HG02852 (cell line): ENCODE data around the gene ABCC4.

Source experiments
- ATAC-seq: cut with Tn5 transposase; IDR thresholded peaks from one replicate; pipeline ENCODE4 v1.9.1; 2021; ENCODE audit warnings: mild to moderate bottlenecking, moderate library complexity; ENCODE audit not compliant: unreplicated experiment

Gene ABCC4

GRCh38 chr13:95301183-95301967 lies at the start of gene ABCC4:
ABCC4 (minus strand) TSS chr13:95301451; CDS start chr13:95301314, 137 bp downstream.
- ATAC-seq: peak; percentile 83

GRCh38 chr13:95349267-95349666 lies 48.0 kb upstream of the ABCC4 start:
- ATAC-seq: no peak

GRCh38 chr13:95343944-95344343 lies 42.7 kb upstream of the ABCC4 start:
- ATAC-seq: no peak

GRCh38 chr13:95341441-95341840 lies 40.2 kb upstream of the ABCC4 start:
- ATAC-seq: no peak

GRCh38 chr13:95338905-95339304 lies 37.7 kb upstream of the ABCC4 start:
- ATAC-seq: no peak

- ATAC-seq: no peak
Measured at GRCh38 chr13:95337597-95337996, 36.3 kb upstream of the ABCC4 start.

GRCh38 chr13:95335667-95336066 lies 34.4 kb upstream of the ABCC4 start:
- no peak for ATAC-seq

GRCh38 chr13:95328386-95328785 lies 27.1 kb upstream of the ABCC4 start:
- no peak for ATAC-seq

GRCh38 chr13:95327190-95327589 lies 25.9 kb upstream of the ABCC4 start:
- no peak for ATAC-seq

- ATAC-seq: no peak
Measured at GRCh38 chr13:95326695-95327094, 25.4 kb upstream of the ABCC4 start.

GRCh38 chr13:95325485-95325884 lies 24.2 kb upstream of the ABCC4 start:
- no peak for ATAC-seq

GRCh38 chr13:95323930-95324662 lies 22.8 kb upstream of the ABCC4 start:
- no peak for ATAC-seq

GRCh38 chr13:95319551-95320274 lies 18.5 kb upstream of the ABCC4 start:
- ATAC-seq: no peak

- no peak for ATAC-seq
Measured at GRCh38 chr13:95317039-95317989, 16.1 kb upstream of the ABCC4 start.

- ATAC-seq: no peak
Measured at GRCh38 chr13:95315752-95316151, 14.5 kb upstream of the ABCC4 start.

- no peak for ATAC-seq
Measured at GRCh38 chr13:95307507-95307906, 6.3 kb upstream of the ABCC4 start.

GRCh38 chr13:95304453-95304852 lies 3.2 kb upstream of the ABCC4 start:
- ATAC-seq: no peak

GRCh38 chr13:95301968-95302393 lies 730 bp upstream of the ABCC4 start:
- ATAC-seq: no peak

GRCh38 chr13:95300625-95301182 lies 547 bp downstream of the ABCC4 start:
- peak; percentile 40 for ATAC-seq

- no peak for ATAC-seq
Measured at GRCh38 chr13:95298971-95299621, 2.2 kb downstream of the ABCC4 start.
